MV-4-11 (cell line): ENCODE data around the gene AGO1.

Experiments used
- DNase-seq: peaks from one replicate; lab custom pipeline; 2025; lab: John Stamatoyannopoulos, UW

The AGO1 gene

DNA sequence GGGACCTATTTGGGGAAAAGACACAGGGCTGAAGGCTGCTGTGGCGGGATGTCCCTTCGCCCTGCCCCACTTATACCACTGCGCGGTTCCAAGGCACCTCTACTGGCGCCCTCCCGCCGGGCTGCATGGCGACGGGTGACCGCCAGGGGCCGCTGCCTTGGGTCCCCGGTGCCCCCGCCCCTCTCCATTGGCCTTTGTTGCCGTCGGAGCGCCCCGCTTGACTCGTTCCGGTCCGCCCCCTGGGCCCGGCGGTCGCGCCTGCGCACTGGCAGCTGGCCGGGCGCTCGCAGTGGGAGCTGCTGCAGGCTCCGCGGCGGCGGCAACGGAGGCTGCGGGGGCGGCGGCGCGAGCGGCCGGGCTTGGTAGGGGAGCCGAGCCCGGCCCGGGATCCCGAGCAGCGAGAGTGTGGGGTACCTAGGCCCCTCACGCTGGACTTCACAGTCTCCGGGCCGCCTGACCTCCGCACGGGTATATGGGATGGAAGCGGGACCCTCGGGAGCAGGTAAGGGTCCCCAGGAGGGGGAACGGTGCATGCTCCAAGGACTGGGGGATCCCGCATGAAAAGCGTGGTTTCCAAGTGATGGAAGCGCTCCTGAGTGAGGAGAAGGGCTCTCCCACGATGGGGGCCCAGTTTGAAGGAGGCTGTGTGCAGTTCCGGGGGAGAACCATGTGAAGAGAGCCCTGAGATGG lies at the start of gene AGO1:
Gene AGO1 (plus strand): TSS at position 265 of the 690 bp plus-strand sequence. CDS start 213 bp downstream, at position 478.
- DNase-seq = peak; percentile 82

DNA sequence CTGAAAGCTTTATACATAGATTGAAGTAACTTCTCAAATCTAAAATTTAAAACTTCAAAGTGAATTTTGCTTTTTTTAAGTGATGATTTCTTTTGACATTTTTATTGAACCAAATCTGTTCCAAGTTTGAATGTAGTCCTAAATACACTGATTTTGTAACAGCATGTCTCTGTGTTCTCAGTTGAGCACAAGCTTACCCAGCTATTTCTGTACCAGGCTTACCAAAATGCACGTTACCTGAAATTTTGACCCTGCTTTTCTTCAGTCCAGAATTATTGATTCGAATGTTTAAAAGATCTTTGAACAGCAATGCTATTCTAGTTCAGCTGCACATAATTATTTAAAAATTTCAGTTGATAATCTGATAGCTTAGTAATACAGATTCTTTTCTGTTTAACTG lies 49.6 kb upstream of the AGO1 start:
- no peak for DNase-seq

DNA sequence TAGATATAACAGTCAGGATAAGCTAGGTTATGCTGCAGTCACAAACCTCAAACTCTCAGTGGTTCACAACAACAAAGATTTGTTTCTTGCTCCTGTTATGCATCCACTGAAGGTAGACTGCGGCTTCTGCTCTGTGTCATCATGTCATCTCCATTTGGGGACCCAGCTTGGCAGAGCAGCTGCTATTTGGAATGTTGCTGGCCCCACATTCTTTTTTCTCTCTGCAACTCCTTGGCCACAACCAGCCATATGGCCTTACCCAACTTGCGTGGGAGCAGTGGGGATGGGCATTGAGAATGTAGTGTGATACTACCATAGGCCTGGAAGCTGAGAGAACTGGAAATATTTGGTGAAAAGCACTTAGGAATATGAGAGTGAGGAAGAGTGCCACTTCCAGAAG lies 48.8 kb upstream of the AGO1 start:
- DNase-seq = no peak

DNA sequence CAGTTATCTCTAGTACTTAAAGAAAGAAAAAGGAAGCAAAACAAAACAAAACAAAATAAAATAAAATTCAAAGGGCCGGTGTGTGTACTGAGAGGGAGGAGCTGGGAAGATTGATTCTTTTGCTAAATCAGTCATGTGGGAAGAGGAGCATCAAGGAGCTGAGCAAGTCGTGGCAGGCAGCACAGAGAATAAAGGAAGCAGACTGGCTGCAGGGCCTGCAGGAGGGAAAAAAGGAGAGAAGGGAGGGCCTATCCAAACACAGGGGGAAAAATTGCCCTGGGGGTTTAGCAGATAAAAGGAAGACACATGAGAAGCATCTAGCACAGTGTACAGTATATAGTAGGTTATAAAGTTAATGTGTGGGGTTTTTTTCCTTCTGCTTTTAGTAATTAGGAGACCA lies 47.6 kb upstream of the AGO1 start:
- no peak for DNase-seq

DNA sequence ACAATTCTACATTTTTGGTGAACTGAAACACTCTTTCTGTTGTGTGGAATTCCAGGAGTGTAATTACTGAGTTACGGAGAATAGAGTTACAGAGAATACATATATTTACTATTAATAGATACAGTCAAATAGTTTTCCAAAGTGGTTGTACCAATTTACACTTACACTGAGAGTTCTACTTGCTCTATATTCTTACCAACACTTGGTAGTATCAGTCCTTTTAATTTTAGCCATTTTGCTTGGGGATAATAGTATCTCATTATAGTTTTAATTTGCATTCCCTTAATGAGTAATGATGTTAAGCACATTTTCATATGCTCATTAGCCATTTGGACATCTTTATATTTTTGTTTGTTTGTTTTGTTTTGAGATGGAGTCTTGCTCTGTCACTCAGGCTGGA lies 46.3 kb upstream of the AGO1 start:
- no peak for DNase-seq

DNA sequence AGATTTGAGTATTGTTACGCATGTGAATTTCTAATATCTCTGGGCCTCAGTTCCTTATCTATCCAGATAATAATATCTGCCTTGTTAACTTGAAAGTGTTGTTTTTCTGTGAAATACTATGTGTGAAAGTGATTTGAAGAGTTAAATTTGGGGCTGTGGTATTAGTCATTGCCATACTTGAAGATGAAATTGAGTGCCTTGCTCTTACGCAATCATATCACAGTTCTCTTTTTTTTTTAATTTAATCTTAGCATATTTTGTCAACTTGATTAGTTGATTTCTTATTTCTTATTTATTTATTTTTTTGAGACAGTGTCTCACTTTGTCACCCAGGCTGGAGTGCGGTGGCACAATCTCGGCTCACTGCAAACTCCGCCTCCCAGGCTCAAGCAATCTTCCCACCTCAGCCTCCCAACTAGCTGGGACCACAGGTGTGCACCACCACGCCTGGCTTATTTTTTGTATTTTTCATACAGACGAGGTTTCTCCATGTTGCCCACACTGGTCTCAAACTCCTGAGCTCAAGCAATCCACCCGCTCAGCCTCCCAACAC lies 44.2 kb upstream of the AGO1 start:
- peak; percentile 70 for DNase-seq

DNA sequence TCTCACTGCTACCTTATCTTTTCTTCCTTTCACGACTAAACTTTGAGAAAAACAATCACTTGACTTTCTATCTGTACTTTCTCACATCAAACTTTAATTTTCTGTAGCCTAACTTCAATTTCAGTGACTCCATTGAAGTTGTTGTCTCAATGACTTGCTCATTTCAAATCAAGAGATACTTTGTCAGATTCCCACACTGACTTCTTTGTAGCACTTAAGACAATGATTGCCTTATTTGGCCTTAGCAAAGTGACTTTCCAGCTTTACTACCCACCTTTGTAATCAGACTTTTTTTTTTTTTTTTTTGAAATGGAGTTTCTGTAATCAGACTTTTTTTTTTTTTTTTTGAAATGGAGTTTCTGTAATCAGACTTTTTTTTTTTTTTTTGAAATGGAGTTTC lies 38.2 kb upstream of the AGO1 start:
- no peak for DNase-seq

DNA sequence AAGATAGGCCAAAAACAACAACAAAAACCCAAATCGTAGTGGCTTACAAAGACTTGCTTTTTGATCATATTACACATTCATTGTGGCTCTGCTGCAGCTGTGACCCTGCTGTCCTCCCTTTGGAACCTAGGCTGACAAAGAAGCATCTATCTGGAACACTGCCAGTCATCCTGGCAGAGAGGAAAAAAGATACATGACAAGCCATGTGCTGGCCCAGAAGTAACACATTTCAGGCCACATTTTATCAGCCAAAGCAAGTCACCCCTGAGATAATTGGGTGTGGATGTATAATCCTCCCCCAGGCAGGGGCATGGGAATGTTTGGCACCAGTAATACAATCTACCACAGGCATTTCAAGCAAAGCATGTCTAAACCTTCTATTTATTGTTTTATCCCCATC lies 37.2 kb upstream of the AGO1 start:
- DNase-seq = no peak

DNA sequence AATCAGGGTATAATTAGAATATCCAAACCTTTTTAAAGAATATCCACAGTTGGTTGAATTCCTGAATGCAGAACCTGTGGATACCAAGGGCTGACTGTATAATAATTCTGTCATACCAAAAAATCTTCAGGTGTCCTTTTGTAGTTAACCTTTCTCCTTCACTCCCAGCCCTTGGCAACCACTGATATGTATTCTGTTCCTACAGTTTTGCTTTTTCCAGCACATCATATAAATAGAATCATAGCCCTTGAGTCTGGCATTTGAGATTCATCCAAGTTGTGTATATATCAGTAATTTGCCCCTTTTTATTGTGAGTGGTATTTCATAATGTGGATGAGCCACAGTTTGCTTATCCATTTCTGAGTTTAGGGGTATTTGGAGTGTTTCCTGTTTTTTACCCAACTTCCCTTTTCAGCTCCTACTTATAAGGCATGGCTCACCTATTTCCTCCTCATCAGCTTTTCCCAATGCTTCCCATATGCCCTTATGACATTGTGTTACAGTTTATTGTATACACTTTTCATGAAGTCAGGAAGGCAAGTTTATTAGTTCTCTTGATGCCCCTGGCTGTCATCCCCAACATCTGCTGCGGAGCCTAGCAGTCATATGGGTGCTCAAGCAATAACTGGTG lies 35.0 kb upstream of the AGO1 start:
- DNase-seq = peak; percentile 61

DNA sequence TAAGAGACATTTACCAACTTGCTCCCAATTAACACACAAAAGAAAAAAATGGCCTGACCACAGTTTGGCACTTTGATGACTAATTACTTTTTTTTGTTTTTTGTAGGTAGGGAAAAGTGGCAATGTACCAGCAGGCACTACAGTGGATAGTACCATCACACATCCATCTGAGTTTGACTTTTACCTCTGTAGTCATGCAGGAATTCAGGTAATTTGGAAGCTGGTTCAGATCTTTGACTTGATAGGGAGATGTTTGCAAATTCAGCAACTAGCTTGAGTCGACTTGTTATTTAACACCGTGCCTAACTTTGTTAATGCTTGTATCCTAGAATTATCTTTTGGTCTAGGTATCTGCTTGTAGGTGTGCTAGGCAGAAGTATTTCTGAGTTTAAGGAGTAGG lies 33.0 kb upstream of the AGO1 start:
- DNase-seq = no peak

DNA sequence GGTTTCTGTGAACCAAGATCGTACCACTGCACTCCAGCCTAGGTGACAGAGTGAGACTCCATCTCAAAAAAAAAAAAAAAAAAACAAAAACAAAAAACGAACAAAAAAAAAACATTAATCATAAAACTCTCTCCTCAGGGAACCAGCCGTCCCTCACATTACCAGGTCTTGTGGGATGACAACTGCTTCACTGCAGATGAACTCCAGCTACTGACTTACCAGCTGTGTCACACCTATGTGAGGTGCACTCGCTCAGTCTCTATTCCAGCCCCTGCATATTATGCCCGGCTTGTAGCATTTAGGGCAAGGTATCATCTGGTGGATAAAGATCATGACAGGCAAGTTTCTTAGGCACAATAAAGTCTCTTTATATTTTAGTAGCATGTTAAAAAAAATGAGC lies 32.3 kb upstream of the AGO1 start:
- DNase-seq = no peak

DNA sequence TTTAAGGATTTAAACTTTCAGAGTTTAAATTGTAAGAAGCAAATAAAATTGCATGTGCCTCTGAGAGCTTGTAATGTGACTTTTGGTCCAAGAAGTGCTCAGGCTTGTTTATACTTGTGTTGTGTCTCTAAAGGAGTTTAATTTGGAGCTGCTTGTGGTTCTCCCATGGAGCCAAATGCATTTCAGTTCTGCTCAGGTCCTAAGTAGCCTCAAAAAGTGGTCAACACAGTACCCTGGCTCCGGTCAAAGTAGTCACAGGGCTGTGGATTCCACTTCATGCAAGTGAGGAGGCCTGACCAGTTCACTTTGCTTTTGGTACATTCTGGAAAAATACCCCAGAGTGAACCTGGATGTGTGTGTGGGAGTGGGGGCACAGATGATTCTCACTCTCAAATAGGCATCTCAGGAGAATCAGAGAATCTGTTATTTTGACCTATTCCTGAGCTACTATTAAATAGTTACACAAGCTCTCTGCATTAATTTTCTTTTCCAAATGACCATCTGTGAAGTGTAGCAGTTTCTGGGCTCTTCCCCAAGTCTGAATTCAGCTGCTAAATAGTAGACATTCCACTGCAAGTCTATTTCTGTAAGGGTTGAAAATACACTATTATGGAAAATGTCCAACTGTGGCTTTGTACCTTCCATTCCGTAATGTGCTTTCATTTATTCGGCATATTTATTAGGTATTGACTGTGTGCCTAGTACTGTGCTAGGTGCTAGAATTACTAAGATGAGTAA lies 31.7 kb upstream of the AGO1 start:
- DNase-seq = no peak

DNA sequence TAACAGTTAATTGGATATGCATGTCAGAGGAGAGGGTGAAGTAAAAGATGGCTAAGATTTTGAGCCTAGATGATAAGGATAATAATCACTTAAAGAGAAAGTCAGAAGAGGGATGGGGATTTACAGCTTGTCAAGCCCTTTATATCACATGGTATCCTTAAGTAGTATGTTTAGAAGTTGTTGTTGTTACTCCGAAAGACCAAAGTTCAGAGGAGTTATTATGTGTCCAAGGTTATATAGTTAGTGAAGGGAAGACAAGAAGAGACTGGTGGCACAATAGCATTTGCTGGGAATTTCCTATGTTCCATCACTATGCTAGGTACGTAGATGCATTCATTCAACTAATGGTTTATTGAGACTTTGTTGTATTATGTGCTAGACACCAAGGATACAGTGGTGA lies 30.8 kb upstream of the AGO1 start:
- no peak for DNase-seq

DNA sequence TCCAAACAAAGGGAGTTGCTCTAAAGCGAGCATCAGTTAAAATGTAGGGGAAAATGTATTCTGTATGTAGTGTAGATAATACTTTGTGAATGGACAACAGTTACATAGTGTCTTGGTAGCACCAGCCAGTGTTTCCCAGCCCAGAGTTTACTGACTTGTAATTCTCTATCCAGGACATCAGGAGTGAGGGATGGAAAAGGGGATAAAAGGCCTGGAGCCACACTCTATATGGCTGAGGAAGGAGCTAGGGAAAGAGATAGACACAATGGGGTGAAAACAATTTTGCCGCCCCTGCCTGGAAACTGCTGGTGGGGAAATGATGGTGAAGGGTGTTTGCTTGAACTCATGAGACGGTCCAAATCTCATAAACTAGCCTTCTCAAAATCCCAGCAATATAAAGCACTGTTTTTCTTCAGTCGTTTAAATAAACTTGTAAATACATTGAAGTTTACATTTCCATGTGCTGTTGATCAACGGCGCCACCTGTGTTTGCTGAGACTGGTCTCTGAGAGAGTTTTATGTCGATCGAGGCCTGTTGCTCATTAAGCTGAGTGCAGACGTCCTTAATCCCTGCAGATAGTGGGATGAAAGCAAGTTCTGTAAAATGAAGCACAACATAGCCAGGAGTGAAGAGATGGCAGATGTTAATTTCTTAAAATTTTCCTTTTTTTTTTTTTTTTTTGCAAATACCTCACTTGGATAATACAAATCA lies 27.9 kb upstream of the AGO1 start:
- no peak for DNase-seq

DNA sequence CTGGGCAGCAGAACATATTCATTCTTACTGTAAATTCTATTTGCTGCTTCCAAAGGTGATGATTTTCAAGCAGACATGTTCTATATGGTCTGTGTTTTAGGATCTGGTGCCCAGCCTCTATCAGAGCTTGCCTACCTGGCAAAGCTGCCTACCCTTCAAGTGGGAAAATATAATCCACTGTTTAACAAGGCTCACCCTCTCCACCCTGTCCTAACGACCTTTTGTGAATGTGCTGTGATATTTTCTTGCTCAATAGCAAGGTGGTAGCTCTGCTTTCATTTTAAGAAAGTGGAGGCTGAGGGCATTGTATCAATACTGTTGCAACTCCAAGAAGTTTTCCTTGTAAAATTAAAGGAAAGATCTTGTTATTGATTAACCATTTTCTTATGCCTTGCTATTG lies 26.0 kb upstream of the AGO1 start:
- no peak for DNase-seq

DNA sequence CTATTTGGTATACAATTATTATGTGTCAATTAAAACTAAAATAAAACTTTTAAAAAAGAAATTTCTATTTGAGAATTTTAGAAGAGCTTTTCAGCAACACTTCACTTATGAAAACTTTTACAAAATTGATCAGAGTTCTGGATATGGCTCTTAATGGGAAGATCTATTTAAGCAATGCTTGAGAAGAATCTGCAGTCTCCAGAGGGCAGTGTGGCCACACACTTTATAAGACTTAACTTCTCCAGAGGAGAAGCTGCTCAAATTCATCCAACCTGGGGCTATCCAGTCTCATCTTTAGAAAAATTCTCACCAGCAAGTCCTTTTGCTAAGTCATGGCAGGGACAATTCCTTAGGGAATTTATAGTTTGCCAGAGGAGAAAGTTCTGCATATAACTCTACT lies 25.2 kb upstream of the AGO1 start:
- DNase-seq = peak; percentile 63

DNA sequence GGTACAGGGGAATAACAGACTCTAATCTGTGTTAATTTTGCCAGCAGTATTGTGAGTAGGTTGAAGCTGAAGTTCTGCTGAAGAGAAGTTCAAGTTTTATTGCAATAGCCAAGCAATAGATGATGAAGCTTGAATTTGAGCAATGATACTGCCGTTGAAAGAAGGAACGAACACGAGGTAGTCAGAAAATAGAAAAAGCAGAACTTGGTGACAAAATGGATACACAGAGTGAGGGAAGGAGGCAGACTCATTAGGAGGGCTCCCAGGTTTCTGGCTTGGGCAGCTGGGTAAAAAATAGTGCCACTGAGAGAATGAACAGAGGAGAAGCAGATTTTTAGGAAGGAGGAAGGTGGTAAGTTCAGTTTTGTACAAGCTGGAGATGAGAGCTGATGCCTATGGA lies 22.3 kb upstream of the AGO1 start:
- peak; percentile 85 for DNase-seq

DNA sequence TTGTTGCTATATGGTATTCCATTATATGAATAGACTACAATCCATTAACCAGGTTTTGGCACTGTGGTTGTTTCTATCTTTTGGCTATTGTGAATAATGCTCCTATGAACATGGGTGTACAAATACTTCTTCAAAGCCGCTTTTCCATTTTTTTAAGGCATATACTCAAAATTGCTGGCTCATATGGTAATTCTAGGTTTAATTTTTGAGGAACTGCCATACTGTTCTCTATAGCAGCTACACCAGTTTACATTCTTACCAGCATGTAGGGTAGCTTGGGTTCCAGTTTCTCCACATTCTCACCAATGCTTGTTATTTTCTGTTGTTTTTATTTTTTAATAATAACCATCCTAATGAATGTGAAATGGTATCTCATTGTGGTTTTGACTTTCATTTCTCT lies 19.9 kb upstream of the AGO1 start:
- DNase-seq = no peak

DNA sequence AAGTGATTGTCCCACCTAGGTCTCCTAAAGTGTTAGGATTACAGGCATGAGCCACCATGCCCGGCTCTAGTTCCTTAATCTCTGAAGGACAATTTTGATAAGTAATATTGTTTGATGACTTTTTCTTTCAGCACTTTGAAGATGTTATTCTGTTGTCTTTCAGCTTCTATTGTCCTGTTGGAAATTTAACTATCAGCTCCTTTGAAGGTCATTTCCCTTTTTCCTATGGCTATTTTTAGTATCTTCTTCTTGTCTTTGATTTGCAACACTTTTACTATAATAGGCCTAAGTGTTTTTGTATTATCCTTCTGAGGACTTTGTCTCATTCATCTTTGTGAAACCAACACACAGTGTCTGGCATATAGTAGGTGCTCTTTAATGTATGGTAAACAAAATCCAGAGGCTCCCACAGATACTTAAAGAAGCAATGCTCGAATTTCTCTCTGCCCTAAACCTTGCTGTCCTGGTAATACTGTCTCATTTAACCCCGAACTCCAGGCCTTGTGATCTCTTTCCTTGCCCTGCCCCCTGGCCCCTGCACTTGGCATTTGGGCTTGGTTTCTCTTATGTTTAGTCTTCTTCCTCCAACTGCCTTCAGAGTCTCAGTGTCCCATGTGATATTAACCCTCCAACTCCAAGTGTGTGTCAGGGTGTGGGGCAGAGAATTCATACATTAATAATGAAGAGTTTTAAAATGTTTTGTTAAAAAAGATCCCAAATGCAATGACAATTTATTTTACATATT lies 19.0 kb upstream of the AGO1 start:
- peak; percentile 41 for DNase-seq

DNA sequence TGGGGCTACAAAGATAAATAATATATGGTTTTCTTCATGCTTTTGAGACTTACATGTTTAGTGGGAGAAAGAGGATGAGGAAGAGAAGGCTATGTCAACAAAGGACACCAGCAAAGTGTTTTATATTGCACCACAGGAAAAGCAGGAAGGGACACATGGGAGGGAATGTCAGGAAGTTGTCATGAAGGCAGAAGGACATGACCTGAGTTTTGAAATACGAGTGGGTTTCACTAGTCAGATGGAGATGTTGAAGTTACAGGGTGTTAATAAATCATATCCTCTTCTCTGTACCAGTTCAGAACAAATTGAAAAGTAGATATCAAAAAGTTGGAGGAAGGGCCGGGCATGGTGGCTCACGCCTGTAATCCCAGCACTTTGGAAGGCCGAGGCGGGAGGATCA lies 18.2 kb upstream of the AGO1 start:
- peak; percentile 50 for DNase-seq

DNA sequence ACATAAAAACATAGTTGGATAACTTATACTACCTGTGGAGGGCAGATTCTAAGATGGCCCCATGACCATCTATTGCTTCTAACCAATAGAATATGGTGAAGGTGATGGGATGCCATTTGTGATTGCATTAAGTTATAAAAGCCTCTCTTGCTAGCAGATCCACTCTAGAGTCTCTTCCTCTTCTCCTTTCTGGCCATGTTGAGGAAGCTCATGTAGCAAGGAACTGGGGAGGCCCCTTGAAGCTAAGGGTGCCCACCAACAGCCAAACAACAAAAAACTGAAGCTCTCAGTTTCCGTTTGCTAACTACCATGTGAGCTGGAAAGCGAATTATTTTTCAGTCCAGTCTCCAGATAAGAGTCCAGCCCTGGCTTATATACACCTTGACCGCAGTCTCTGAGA lies 16.0 kb upstream of the AGO1 start:
- peak; percentile 79 for DNase-seq
